IPS-18c (cell line): ENCODE results near the gene SLC25A13.
"Not testable (repeated sequence)": the region's sequence is repeated elsewhere in the genome, so short reads cannot be mapped to it uniquely, and the experiment has no call there.

Experiments
- H3K4me3 ChIP-seq: 2 replicates; pipeline ENCODE4 v1.7.0; 2013; ENCODE audit warnings: low read depth, mild to moderate bottlenecking, low read length, moderate library complexity; ENCODE audit not compliant: insufficient read depth
- H3K9me3 ChIP-seq: one replicate; pipeline ENCODE4 v1.6.1; 2013; ENCODE audit warnings: mild to moderate bottlenecking, low read length, moderate library complexity; ENCODE audit not compliant: control insufficient read depth, insufficient read depth

The SLC25A13 gene

DNA sequence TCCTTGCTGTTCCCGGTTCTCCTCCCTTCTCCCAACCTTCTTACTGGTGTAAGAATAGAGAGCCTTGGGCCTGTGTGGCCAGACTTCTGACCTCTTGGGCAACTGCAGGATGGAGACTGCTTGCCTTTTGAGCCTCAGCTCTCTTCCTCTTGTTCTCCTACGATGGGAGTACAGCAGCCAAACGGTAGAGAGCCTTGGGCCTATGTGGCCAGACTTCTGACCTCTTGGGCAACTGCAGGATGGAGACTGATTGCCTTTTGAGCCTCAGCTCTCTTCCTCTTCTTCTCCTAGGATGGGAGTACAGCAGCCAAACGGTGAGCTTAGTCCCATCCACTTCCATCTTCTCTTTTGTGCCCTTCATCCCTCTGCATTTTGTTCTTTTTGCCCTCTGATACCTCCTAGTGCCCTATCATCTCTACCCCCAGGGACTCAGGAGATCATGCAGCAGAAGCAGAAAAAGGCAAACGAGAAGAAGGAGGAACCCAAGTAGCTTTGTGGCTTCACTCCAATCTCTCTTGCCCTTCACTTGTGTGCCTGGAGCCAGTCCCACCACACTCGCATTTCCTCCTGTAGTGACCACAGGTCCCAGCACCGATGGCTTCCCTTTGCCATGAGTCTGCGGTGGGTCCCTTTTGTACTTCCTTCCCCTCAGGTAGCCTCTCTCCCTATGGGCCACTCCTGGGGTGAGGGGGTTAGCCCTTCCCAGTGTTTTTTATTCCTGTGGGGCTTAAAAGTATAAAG is 15.3 kb downstream of the SLC25A13 start:
- Histone ChIP-seq H3K4me3 (no peak overlapping the region), H3K9me3 (no peaks in the 10 kb centered on the region)

DNA sequence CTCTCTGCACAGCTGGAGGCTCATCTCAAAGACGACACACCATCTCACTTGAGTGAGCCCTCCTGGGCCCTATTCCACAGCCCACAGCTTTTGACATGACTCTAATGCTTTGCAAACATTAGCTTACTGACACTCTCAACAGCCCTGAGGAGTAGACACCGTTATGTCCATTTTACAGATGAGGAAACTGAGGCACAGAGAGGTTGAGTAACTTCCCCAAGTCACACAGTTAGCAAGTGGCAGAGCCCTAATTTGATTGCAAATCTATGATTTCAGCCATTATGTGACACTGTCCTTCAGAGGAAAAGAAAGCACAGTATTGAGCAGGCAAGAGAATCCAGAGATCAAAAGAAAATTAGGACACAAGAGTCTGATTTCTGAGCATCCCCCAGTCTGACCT is 16.0 kb downstream of the SLC25A13 start:
- Histone ChIP-seq H3K4me3 (no peak overlapping the region), H3K9me3 (no peaks in the 10 kb centered on the region)

DNA sequence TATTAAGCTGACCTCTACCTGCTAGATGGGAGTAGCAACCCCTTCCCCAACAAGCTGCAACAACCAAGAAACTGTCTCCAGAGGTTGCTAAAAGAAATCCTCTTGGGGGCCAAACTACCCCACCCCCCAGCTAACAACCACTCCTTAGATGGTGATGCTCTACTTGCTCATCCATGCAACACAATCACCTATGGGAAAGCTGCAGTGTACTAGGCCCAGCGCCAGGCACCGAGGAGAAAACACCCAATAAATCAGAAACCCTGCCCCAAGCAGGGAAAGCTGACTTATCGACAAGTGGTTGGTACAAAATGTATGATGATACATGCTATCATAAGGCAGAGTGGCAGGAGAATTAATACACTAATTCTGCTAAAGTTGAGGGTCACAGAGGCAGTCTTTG is 17.3 kb downstream of the SLC25A13 start:
- Histone ChIP-seq H3K9me3 (no peaks in the 10 kb centered on the region), H3K4me3 (no peak overlapping the region)

DNA sequence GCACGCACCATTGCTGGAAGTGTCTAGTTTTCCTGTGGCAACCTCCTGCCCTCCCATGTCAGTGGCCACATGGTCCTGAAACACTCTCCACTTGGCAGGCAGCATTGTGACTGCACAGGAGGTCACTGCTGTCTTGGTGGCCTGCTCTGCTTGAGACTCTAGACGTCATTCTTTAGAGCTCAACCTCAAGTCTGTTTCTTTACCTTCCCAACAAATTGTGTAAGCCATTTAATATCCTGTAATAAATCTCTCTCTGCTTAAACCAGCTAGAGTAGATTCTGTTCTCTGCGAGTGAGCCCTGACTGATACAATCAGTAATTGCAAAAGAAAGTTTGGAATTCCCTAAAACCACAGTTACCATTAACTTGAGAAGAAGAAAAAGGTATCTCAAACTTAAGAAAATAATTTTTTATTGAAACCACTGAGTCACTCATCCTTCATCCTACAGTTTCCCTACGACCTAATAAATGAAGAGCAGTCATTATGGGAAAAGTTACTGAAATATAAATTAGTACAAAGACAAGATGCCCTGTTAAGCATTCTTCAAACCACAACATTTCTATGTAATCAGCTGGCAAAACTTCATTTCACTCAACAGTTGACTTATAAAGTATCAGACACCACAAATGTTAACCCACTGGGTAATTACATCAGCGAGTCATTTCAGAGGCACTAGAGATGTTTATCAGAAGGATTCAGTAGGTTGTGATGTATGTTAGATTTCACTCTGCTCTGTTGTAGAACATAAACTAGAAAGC is 18.0 kb downstream of the SLC25A13 start:
- H3K4me3 ChIP-seq: no peak overlapping the region
- H3K9me3 ChIP-seq: no peaks in the 10 kb centered on the region

DNA sequence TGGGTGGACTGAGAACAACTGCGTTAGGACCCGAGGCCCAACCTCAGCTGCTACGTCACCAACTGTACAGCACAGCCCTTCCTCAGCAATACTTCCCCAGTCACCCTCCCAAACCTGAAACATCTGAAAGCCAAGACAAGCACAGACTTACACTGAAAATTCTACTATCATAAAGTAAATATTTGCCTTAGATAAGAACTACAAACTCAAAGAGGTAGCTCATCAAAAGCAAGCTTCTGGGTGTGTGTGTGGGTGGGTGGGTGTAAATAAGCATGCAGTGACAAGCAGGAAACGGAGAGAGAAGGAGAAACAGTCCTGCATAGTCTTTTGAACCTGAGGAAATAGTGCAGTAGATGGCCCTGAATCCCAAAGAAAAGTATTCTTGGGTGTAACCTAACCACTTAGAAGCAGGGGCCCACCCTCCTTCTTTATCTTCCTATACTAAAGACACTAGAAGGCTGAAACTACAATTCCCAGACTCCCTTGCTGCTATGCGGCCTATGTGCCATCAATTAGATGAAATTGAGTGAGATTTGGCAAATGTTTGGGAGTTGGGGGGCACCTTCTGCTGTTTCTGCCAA is 18.7 kb downstream of the SLC25A13 start:
- Histone ChIP-seq H3K4me3 (no peak overlapping the region), H3K9me3 (no peaks in the 10 kb centered on the region)

DNA sequence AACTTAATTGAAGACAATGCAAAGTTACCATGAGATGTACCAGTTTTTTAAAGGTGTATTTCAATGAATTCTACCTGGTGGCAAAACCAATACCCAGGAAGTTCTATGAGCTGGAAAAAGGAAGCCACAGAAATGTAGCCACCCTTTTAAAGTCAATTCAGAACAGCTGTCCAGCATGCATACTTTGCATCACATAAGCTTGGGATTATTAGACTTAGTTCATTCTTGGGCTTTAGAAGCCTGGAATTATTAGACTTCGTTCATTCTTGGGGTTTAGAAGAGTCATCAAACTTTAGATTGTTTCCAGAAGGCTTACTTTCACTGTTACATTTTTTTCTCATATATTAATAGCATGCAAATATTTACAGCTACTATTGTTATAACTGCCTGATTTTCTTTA is 20.9 kb downstream of the SLC25A13 start:
- no peak overlapping the region for H3K4me3 ChIP-seq
- no peaks in the 10 kb centered on the region for H3K9me3 ChIP-seq

DNA sequence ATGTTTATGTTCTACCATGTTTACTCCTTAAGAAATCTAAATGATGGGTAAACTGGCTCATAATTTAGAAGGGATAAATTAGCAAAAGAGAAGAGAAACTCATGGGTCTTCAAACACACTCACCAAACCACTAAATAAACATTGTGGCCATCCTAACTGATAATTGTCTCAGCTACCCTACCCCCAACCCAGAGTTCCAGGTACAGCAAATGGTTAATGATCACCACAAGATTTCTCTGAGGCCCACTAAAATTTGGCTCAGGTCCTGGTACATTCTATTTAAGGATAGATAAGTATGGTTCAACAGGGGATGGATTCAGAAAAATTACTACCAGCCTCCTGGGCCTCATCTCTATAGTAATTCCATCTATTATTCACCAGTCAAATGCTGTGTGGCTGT is 21.4 kb downstream of the SLC25A13 start:
- Histone ChIP-seq H3K4me3 (no peak overlapping the region), H3K9me3 (no peaks in the 10 kb centered on the region)

DNA sequence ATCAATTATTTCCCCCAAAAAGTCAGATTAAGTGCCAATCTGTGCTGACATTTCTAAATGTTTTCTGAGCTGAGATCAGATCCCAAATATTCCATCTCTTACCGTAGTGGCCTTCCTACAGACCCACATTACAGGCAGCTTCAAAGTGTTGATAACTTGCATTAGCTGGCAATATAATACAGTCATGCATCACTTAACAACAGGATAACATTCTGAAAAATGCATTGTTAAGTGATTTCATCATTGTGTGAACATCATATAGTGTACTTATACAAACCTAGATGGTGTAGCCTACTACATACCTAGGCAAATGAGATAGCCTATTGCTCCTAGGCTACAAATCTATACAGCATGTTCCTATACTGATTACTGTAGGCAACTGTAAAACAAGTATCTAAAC is 22.4 kb downstream of the SLC25A13 start:
- no peak overlapping the region for H3K4me3 ChIP-seq
- H3K9me3 ChIP-seq: no peaks in the 10 kb centered on the region

DNA sequence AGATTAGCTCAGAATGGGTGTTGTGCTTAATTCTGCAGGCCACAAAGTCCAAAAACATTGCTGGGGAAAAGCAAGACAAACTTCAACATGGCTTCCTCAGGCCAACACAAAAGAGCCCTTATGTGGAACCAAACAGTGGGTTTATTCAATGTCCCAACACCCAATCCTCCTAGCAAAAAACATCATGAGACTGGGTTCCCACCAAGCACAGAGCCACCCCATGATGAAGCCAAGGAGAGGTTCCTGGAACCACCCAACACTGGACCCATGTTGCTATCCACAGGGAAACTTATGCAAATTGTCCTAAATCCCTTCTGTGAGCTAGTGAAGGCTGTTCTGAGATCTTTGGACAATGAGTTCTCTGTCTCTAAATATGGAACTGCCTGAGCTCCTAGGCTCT is 24.0 kb downstream of the SLC25A13 start:
- H3K4me3 ChIP-seq: no peak overlapping the region
- H3K9me3 ChIP-seq: no peaks in the 10 kb centered on the region

DNA sequence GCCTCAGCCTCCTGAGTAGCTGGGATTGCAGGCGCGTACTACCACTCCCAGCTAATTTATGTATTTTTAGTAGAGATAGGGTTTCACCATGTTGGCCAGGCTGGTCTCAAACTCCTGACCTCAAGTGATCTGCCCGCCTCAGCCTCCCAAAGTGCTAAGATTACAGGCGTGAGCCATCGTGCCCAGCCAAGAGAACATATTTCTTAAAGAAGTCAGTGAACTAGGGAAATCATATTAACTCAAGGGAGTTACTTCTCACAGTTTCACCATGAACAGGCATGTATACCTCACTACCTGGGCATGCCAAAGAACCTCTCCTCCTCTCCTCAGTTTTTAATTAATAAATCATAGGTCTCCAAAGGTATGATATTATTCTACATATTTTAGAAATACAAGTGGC is 24.5 kb downstream of the SLC25A13 start:
- not testable (repeated sequence) for H3K9me3 ChIP-seq, H3K4me3 ChIP-seq

DNA sequence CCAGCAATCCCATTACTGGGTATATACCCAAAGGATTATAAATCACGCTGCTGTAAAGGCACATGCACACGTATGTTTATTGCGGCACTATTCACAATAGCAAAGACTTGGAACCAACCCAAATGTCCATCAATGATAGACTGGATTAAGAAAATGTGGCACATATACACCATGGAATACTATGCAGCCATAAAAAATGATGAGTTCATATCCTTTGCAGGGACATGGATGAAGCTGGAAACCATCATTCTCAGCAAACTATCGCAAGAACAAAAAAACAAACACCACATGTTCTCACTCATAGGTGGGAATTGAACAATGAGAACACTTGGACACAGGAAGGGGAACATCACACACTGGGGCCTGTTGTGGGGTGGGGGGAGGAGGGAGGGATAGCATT is 28.0 kb downstream of the SLC25A13 start:
- not testable (repeated sequence) for H3K4me3 ChIP-seq

DNA sequence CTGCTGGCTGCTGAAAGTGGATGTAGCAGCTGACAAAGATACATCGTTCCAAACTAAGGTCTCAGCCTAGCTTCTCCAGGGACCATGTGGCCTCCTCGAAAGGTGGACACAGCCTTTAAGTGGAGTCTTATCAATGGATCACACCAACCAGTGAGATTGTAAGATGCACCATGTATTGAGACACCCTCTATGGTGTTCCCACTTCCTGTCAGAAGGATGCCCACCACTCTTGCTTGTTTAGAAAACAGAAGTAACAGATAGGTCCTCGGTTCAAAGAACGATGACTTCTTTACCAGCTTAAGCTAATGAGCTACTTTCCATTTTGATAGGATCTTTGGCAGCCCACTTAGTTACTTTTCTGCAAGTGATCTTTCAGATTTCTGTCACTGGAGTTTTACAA is 34.3 kb downstream of the SLC25A13 start:
- no peak overlapping the region for H3K4me3 ChIP-seq
- H3K9me3 ChIP-seq: no peaks in the 10 kb centered on the region

More for the DNA sequence above, 28.0 kb downstream of the SLC25A13 start:
- H3K9me3 ChIP-seq: not testable (repeated sequence)

DNA sequence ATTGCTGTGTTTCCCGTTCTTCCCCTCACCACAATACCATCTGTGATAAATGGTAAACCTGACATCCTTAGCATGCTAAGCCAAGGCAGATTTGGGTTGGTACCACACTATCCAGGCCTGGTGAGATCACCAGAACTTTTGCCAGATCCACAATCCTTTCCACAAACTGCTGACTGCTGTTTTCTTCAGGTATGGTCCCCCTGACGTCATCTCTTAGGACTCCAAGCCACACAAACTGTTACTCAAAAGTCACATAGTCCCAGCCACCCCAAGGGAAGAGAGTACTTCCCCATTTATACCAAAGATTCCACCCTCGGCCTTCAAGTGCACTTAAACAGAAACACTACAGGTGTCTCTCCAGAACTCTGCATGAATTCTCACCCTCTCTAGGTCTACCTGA is 34.8 kb downstream of the SLC25A13 start:
- H3K9me3 ChIP-seq: no peaks in the 10 kb centered on the region
- no peak overlapping the region for H3K4me3 ChIP-seq

DNA sequence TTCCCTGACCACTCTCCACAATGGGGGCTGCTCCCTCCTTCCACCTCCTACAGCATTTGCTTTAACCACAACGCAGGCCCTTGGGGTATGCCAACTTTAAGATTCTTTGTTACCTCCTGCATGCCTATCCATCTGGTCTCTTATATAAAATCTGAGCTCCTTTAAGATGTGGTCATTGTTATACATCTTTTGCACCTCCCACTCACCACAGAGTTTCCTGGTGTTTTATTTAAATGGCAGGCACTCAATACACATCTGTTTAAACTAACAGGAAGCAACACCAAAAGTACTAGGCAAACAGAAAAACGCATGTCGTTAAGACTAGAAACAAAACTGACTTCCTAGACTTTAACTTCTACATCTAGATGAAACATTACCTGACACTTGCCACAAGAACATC is 36.3 kb downstream of the SLC25A13 start:
- no peak overlapping the region for H3K4me3 ChIP-seq
- no peaks in the 10 kb centered on the region for H3K9me3 ChIP-seq

DNA sequence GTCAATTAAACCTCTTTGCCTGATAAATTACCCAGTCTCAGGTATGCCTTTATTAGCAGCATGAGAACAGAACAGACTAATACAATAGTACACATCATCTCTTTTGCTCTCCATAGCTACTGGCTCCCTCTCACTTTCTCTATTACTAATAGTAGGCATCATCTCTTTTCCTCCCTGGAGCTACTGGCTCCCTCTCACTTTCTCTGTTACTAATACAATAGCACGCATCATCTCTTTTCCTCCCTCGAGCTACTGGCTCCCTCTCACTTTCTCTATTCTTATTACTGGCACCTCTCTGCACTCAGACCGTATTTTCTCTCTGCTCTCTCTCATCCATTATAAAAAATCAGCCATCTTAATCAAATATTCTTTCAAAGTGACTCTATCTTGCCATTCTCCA is 37.1 kb downstream of the SLC25A13 start:
- no peak overlapping the region for H3K4me3 ChIP-seq
- no peaks in the 10 kb centered on the region for H3K9me3 ChIP-seq

DNA sequence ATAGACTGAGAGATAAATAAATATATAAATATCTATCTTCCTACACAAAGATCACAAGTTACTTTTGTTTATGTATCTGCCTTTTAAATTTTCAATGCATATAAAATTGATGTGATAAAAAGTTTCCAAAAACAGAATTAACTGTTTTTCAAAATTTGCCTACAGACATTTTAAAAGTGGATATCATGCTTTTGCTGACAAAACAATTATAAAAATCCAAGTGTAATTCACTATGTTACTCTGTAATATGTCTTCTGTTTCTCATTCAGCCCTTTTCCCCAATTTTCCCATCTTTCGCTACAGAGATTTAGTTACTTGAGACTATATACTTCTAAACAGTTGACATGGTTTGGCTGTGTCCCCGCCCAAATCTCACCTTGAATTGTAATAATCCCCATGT is 37.7 kb downstream of the SLC25A13 start:
- no peak overlapping the region for H3K4me3 ChIP-seq
- no peaks in the 10 kb centered on the region for H3K9me3 ChIP-seq

DNA sequence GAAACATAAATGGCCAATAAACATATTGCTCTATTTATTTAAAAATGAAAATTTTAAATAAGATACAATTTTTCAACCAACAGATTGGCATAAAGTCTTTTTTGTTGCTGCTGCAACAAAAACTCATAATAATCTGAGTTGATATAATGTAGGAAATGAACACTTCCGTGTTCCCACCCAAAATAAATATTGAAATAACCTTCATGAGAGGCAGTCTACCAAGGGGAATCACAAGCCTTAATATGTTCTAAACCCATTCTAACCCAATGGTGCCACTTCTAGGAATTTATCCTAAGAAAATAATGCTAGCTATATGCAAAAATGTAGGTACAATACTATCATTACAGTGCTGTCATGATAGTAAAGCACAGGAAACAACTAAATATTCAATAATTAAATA is 39.1 kb downstream of the SLC25A13 start:
- Histone ChIP-seq H3K4me3 (no peak overlapping the region), H3K9me3 (no peaks in the 10 kb centered on the region)

DNA sequence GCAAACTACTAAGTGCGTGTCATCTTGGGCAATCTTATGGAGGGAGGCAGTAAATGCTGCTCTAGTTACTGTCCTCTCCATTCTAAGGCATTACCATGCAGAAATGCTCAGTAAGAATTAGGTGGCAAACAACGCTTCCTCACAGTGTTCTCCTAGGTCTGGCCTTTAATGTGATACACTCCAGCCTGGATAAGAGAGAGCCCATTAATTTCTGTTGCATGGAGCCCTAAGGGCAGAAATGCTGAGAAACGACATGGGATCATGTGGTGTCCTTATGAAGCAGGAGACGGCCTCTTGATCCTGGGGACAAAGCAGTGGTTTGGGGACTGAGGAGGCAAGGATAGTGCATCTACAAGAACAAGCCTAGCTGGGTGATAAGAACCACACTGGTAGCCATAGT is 44.0 kb downstream of the SLC25A13 start:
- no peaks in the 10 kb centered on the region for H3K9me3 ChIP-seq
- no peak overlapping the region for H3K4me3 ChIP-seq
